Measurements from ENCODE around the gene PHF3.
A peak's percentile ranks its signal among the peaks of the same experiment; 100 is the strongest.

Gene PHF3

DNA sequence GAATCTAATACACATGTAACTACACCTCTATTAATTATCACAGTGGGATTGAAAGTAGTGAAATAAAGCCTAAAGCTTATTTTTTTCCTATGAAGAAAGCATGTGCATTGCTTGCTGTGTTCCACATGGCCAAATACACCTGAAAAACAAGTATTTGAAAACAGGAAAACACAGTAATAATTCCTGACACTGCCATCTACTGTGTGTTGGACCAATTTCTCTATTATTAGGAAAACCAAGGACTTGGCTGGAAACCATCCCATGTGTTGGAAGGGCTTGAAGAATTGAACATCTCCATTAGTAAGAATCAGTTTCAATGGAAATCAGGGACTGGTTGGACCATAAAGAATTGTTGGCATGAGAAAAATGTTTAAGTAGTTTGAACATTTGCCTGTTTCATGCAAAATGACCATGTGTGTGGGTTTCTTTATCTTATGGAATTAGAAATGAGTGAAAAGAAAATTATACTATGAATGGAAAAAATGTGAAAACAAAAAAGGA lies 124.1 kb downstream of the PHF3 start:
- no peak for DNase-seq (ENCODE audit: low read depth in 2 of 3, low spot score in 1 of 3)

DNA sequence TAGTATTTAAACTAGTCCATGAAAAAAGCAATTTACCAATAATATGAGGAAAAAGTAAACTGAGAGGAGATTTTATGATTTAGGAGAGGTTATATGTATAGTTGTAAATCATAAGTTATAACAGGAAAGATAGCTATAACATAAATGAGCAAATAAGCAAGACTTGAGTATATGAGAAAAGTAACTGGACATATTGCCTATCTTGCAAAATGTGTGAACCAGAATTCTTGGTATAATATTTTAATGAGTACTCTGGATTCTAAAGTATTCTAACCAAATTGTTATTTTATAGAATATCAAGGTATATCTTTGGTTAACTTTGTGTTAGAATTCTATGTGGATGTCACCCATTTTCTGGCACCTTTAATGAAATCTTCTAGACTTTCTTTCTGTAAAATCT lies 124.6 kb downstream of the PHF3 start:
- no peak for DNase-seq (ENCODE audit: low read depth in 2 of 3, low spot score in 1 of 3)

DNA sequence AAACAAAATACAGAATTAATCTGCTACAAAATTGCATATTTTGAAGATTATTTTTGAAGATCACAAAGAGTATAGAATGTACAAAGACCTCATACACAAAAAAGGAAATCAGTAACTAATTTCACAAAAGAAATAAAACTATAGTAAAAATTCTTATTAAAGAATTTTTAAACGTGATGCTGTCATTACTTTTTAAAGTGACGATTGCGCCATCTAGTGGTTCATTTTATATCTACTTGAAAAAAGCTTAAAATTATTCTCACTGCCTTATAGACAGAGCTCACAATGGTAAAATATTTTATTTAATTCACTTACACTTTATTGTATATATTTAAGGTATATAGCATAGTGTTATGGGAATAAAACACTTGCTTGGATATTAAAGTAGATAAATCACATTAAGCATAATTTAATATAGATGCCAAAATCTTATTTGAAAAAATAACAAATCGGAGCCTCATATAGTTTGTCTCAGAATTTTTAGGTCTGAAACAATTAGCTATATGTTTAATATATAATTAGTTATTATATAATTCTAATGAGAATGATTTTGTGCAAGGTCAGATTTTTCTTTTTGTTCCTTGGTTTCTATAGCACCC lies 128.8 kb downstream of the PHF3 start:
- DNase-seq (ENCODE audit: low read depth in 2 of 3, low spot score in 1 of 3) = peak in 1 of 3 donors; percentile 5

All from stimulated activated CD4-positive, alpha-beta T cell treated with anti-CD3 and anti-CD28 coated beads, Interleukin-12 subunit alpha, Interleukin-12 subunit beta, amount 100 ng/mL, for 48 hours (primary cell).